ENCODE data around the gene GSPT1. TPM values are rescaled to one million over a fixed set of nuclear protein-coding genes. Genes with fewer than 3 reads are reported as not detected.

GSPT1 gene
- total RNA-seq, 1 experiment from 2014 or later = 194 TPM

GRCh38 chr16:11843206-11843605 lies 72.5 kb downstream of the GSPT1 start:
- Histone ChIP-seq H3K27ac (ENCODE audit: low read length) (no peak overlapping the region), H3K27me3 (ENCODE audit: control insufficient read depth, insufficient read depth, low read length) (no peaks in the 10 kb centered on the region), H3K36me3 (ENCODE audit: control insufficient read depth, insufficient read depth, low read length) (peaks cover 51% of the 10 kb centered on the region), H3K9me3 (ENCODE audit: control insufficient read depth, insufficient read depth, low read depth, low read length) (no peaks in the 10 kb centered on the region), H3K4me1 (ENCODE audit: control insufficient read depth, insufficient read depth, low read length) (no peaks in the 10 kb centered on the region), H3K4me3 (ENCODE audit: low read depth in 2 of 2, low read length in 2 of 2) (no peak overlapping the region)
- BruUV-seq (replicated peaks) = no TSS peak
- ChIA-PET POLR2A (interaction anchor here (0.6 kb wide), 1 partner anchor 79 kb away, joined by 3 read pairs; no protein-coding TSS in a partner anchor), CTCF (no interaction called here)
- ATAC-seq (no peak), DNase-seq (ENCODE audit: low read depth, low spot score) (no peak)
- TF ChIP-seq SIN3A (IDR thresholded peaks at IDR 0.05; ENCODE audit: borderline replicate concordance, insufficient read depth, low read depth, low read length) (no peak), CTCF (IDR thresholded peaks at IDR 0.05) (no peak), POLR2AphosphoS5 (IDR thresholded peaks at IDR 0.05; ENCODE audit: low read depth, low read length) (no peak), REST (IDR thresholded peaks at IDR 0.05; ENCODE audit: insufficient read depth in 1 of 2, low read depth in 2 of 2, low read length in 1 of 2) (no peak), TCF7L2 (IDR thresholded peaks at IDR 0.05; ENCODE audit: low read depth, low read length) (no peak)
- intact Hi-C loops (cut with micrococcal nuclease; ENCODE audit: unreplicated experiment) = no loop called here
- in situ Hi-C loops (cut with HindIII; ENCODE audit: low pct_unique_long_range_greater_than_20kb, low sequenced_read_pairs) = no loop called here

- Histone ChIP-seq H3K36me3 (ENCODE audit: control insufficient read depth, insufficient read depth, low read length) (peaks cover 46% of the 10 kb centered on the region), H3K4me1 (ENCODE audit: control insufficient read depth, insufficient read depth, low read length) (peaks cover 6% of the 10 kb centered on the region; the same call in 1 of the 2 replicates), H3K27ac (ENCODE audit: low read length) (no peak overlapping the region), H3K4me3 (ENCODE audit: low read depth in 2 of 2, low read length in 2 of 2) (no peak overlapping the region), H3K27me3 (ENCODE audit: control insufficient read depth, insufficient read depth, low read length) (no peaks in the 10 kb centered on the region), H3K9me3 (ENCODE audit: control insufficient read depth, insufficient read depth, low read depth, low read length) (no peaks in the 10 kb centered on the region)
- POLR2A ChIA-PET = no interaction called here
- DNase-seq (ENCODE audit: low read depth, low spot score) = no peak
- CTCF ChIA-PET = no interaction called here
- TF ChIP-seq TCF7L2 (IDR thresholded peaks at IDR 0.05; ENCODE audit: low read depth, low read length) = no peak
- no peak for TF ChIP-seq POLR2AphosphoS5 (IDR thresholded peaks at IDR 0.05; ENCODE audit: low read depth, low read length)
- TF ChIP-seq SIN3A (IDR thresholded peaks at IDR 0.05; ENCODE audit: borderline replicate concordance, insufficient read depth, low read depth, low read length) = no peak
- no peak for TF ChIP-seq REST (IDR thresholded peaks at IDR 0.05; ENCODE audit: insufficient read depth in 1 of 2, low read depth in 2 of 2, low read length in 1 of 2)
- no peak for TF ChIP-seq CTCF (IDR thresholded peaks at IDR 0.05)
- in situ Hi-C loops (cut with HindIII; ENCODE audit: low pct_unique_long_range_greater_than_20kb, low sequenced_read_pairs) = no loop called here
- BruUV-seq (replicated peaks) = no TSS peak
- intact Hi-C loops (cut with micrococcal nuclease; ENCODE audit: unreplicated experiment) = no loop called here
- ATAC-seq = no peak
These were observed 74.7 kb downstream of the GSPT1 start for GRCh38 chr16:11841026-11841425.

All from Panc1 (cell line).